Parathyroid adenoma (tissue), 2 donors: ENCODE data around the gene CERS4.

Source experiments
- H2AFZ ChIP-seq: fragments of 300-600 bp; sonication (generic); one replicate; pipeline ENCODE4 v1.7.0; 2017; ENCODE audit warnings: antibody characterized with exemption, mild to moderate bottlenecking
- H3K27ac ChIP-seq: fragments of 300-600 bp; sonication (generic); one replicate; pipeline ENCODE4 v1.7.0; 2017
- H3K27me3 ChIP-seq: fragments of 300-600 bp; sonication (generic); one replicate; pipeline ENCODE4 v1.7.0; 2017; ENCODE audit warnings: low read length; ENCODE audit not compliant: control insufficient read depth, insufficient read depth
- H3K36me3 ChIP-seq: fragments of 300-600 bp; sonication (generic); one replicate; pipeline ENCODE4 v1.7.0; 2017; ENCODE audit warnings: low read length; ENCODE audit not compliant: control insufficient read depth, insufficient read depth
- H3K4me1 ChIP-seq: fragments of 300-600 bp; sonication (generic); one replicate; pipeline ENCODE4 v1.7.0; 2017; ENCODE audit warnings: control low read depth
- H3K4me2 ChIP-seq: fragments of 300-600 bp; sonication (generic); one replicate; pipeline ENCODE4 v1.7.0; 2017; ENCODE audit warnings: low read length
- H3K4me3 ChIP-seq: fragments of 300-600 bp; sonication (generic); one replicate; pipeline ENCODE4 v1.7.0; 2017; ENCODE audit warnings: low read depth, low read length
- H3K79me2 ChIP-seq: fragments of 300-600 bp; sonication (generic); one replicate; pipeline ENCODE4 v1.7.0; 2017; ENCODE audit warnings: control low read depth
- H3K9ac ChIP-seq: fragments of 300-600 bp; sonication (generic); one replicate; pipeline ENCODE4 v1.7.0; 2017; ENCODE audit warnings: mild to moderate bottlenecking
- H3K9me3 ChIP-seq: fragments of 300-600 bp; sonication (generic); one replicate; pipeline ENCODE4 v1.7.0; 2017; ENCODE audit warnings: low read length; ENCODE audit not compliant: control insufficient read depth
- CTCF ChIP-seq: fragments of 300-600 bp; sonication (generic); IDR thresholded peaks from one replicate; pipeline ENCODE4 v1.7.0; 2017; ENCODE audit warnings: antibody characterized with exemption, mild to moderate bottlenecking
- donor health status: primary hyperparathyroidism.

CERS4 gene

GRCh38 chr19:8241646-8242045 is 32.5 kb downstream of the CERS4 start:
- H3K27ac ChIP-seq, result no peak overlapping the region
- H3K4me3 ChIP-seq, result no peak overlapping the region

GRCh38 chr19:8242211-8242821 is 33.1 kb downstream of the CERS4 start:
- TF ChIP-seq CTCF, result no peak
- H3K4me2 ChIP-seq, result no peak overlapping the region
- H3K27ac ChIP-seq, result no peak overlapping the region
- no peak overlapping the region for H3K9ac ChIP-seq
- peaks cover 8% of the 10 kb centered on the region for H3K79me2 ChIP-seq
- no peaks in the 10 kb centered on the region for H3K27me3 ChIP-seq
- no peak overlapping the region for H2AFZ ChIP-seq
- no peaks in the 10 kb centered on the region for H3K36me3 ChIP-seq
- H3K4me1 ChIP-seq, result peaks cover 7% of the 10 kb centered on the region
- no peak overlapping the region for H3K4me3 ChIP-seq
- no peaks in the 10 kb centered on the region for H3K9me3 ChIP-seq

More at GRCh38 chr19:8241646-8242045, 32.5 kb downstream of the CERS4 start:
- Histone ChIP-seq H3K9me3 (no peaks in the 10 kb centered on the region), H3K4me2 (no peak overlapping the region), H3K9ac (no peak overlapping the region), H3K79me2 (peaks cover 8% of the 10 kb centered on the region), H3K4me1 (peaks cover 7% of the 10 kb centered on the region), H3K36me3 (no peaks in the 10 kb centered on the region), H2AFZ (no peak overlapping the region), H3K27me3 (no peaks in the 10 kb centered on the region)
- no peak for TF ChIP-seq CTCF

- H3K4me1 ChIP-seq, result peaks cover 7% of the 10 kb centered on the region
- no peaks in the 10 kb centered on the region for H3K36me3 ChIP-seq
- no peak overlapping the region for H3K27ac ChIP-seq
- no peak overlapping the region for H3K9ac ChIP-seq
- TF ChIP-seq CTCF, result no peak
- H3K27me3 ChIP-seq, result no peaks in the 10 kb centered on the region
- no peaks in the 10 kb centered on the region for H3K9me3 ChIP-seq
- no peak overlapping the region for H3K4me3 ChIP-seq
- no peak overlapping the region for H2AFZ ChIP-seq
- no peak overlapping the region for H3K4me2 ChIP-seq
- peaks cover 8% of the 10 kb centered on the region for H3K79me2 ChIP-seq
Observed at GRCh38 chr19:8243146-8243545, 34.0 kb downstream of the CERS4 start.

- H3K36me3 ChIP-seq, result no peaks in the 10 kb centered on the region
- H3K4me1 ChIP-seq, result peaks cover 7% of the 10 kb centered on the region
- H3K9ac ChIP-seq, result no peak overlapping the region
- H3K9me3 ChIP-seq, result no peaks in the 10 kb centered on the region
- H2AFZ ChIP-seq, result no peak overlapping the region
- no peak for TF ChIP-seq CTCF
- no peak overlapping the region for H3K27ac ChIP-seq
- H3K4me2 ChIP-seq, result no peak overlapping the region
- H3K27me3 ChIP-seq, result no peaks in the 10 kb centered on the region
- H3K79me2 ChIP-seq, result peaks cover 8% of the 10 kb centered on the region
- no peak overlapping the region for H3K4me3 ChIP-seq
Observed at GRCh38 chr19:8244442-8244841, 35.3 kb downstream of the CERS4 start.
